HUDEP-2 (cell line): Measurements from ENCODE around the gene MSRB1.

ENCODE experiments used
- DNase-seq, 76 experiments: peaks; one replicate each; lab custom pipeline; 2025; ENCODE audit not compliant: unreplicated experiment in 76 of 76; lab: John Stamatoyannopoulos, UW

Gene MSRB1

DNA sequence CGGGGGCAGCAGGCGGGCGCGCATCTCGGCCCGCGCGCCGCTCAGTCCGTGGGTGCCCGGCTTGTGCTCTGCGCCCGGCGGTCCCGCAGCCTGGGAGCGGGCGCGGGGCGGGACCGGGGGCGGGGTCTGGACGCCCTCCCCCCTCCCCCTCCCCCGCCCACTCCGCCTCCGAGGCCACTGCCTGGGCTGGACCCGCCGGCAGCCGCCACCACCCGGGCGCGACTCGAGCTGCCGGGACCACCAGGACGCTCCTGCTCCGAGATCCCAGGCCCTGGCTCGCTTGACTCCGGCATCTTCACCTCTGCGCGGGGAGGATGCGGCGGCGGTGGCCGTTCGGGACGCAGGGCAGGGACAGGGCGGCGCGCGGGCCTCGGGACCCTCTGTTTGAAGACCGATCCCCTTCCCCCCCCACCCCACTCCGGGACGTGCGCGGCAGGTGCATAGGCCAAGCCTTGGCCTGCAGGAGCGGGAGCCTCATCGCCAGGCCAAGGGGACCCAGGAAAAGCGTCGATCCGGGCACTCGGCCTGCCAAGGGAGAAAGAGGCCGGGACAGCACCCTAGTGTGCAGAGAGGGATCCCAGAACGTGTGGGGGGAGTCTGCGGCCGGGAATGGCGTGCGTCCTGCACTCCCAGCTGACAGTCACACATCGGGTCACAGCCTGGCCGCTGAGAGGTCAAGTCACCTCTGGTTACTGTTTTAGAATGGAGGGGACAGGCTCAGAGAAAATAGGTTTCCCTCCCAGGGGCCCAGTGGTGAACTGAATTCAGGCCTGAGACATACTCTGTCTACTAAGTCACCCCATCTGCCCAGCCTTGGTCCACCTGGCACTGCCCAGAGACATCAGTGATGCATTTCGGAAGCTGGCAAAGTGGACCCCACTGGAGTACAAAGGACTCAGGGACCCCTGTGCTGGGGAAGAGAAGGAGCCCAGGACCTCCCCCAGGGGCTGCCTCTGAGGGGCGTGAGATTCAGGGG is 24.4 kb downstream of the MSRB1 start, which contains the start of gene HS3ST6:
HS3ST6 (minus strand) TSS at position 65 of the 976 bp plus-strand sequence. CDS start 92 bp downstream, outside the sequence.
- DNase-seq, result no peak

DNA sequence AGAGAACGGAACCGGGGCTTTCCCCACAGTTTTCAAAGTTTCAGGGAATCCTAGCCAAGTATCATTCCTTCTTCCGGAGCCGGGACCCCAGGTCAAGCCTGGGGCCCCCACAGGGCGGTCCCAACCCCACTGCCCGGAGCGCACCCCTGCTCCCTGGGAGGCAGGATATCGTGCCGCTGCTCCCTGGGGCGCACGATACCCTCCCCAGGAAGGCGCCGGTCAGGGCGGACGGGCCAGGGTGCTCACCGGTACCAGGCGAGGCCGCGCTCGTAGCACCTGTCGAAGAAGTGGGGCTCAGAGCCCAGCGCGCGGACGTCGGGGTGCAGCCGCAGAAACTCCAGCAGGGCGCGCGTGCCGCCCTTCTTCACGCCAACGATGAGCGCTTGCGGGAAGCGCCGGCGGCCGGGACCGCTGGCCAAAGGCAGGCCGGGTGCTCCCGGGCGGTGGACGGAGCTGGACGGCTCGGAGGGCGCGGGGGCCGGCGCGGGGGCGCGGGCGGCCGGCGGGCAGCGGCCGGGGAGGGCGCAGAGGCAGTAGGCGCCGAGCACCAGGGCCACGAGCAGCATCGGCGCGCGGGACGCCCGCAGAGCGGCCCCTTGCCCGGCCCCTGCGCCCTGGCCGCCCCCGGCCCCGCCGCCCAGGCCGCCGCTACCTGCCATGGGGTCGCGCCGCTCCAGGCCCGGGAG is 25.2 kb downstream of the MSRB1 start:
- no peak for DNase-seq

DNA sequence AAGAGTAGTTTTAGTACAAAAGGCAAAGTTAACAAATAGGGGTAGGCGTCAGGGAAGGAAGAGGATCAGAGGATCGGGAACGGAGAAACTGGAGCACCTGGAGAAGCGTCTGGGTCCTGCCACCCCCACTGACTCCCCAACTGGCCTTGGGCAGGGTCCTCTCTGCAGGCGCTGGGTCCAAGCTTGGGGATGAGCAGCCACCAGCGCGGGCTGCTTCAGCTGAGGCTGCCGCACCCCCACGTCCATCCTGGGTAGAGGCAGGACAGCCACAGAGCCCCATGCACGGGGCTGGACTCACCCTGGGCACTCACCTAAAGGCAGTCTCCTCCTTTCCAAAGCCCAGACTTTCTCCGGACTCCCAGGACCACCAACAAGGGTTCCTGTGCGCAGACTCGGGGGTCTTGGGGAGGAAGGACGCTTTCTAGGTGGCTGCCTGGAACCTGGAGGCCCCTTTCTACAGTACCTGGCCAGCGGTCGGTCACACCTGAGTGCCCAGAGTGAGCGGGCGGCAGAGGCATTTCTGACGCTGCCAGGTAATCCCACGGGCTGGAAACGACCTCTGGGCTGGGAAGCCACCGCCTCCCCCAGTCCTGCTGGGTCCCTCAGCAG is 25.8 kb downstream of the MSRB1 start:
- no peak for DNase-seq

DNA sequence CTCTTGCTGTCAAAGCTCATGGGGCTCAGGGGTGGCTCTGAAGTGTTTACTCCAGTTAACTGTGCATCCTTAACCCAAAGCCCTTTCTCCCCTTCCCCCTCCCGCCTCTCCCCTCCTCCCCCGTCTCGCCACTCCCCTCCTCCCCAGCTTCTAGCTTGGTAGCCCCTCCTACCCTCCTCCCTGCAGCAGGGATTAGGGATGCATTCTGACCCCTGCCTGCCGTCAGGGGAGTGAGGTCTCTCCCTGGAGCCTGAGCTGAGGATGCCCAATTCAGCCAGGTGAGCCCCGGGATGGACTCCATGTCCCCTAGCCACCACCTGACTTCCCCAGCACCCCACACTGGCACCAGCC is 26.4 kb downstream of the MSRB1 start:
- DNase-seq, result no peak

DNA sequence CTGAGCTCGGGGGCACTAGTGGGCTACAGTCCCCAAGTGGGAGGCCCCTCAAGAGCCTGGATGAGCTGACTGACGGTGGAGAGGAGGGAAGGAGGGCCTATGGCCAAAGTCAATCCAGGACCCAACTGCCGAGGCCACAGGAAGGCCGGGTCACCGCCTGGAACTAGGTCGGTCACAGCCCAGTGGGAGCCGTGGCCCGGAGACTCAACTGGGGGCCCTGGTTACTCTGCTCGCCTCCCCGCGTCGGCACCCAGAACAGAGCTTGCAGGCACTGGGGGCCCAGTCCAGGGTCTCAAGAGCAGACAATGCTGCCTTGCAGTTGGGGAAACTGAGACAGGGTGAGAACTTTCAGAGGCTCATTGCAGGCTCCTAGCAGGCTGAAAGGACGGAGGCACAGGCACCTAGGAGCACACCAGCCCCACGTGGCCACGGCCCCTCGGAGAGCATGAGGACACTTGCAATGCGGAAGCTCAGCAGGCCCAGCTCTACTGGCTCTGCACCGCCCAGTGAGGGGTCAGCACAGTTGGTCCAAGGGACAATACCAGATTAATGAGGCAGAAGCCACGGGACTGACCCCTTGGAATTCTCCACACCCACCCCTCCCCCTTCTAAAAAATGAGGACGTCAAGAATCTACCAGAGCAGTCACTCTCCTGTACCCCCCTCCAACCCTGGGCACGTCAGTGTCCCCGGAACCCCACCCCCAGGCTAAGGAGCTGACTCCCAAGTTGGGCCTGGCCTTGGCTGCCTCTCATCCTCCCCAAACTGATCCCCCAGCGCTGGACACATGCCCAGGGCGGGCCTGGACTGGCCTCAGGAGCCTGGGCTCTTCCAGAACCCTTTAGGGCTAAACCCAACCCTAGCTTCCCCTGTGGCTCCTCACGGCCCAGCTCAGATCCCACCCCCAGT is 27.0 kb downstream of the MSRB1 start:
- no peak for DNase-seq

DNA sequence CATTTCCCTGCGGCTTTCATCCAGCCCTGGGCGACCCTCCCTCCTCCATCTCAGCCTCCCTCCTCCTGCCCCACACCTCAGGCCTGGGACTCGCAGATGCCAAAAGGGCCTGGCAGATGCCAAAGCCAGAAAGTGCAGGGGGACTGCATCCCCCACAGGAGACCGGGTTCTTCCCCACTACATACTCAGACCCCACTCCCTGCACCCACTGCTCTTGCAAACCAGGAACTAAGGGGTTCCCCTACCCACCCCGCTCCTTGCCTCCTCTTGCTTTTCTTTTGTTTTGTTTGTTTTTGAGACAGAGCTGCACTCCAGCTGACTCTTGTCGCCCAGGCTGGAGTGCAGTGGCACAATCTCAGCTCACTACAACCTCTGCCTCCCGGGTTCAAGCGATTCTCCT is 28.0 kb downstream of the MSRB1 start:
- no peak for DNase-seq

DNA sequence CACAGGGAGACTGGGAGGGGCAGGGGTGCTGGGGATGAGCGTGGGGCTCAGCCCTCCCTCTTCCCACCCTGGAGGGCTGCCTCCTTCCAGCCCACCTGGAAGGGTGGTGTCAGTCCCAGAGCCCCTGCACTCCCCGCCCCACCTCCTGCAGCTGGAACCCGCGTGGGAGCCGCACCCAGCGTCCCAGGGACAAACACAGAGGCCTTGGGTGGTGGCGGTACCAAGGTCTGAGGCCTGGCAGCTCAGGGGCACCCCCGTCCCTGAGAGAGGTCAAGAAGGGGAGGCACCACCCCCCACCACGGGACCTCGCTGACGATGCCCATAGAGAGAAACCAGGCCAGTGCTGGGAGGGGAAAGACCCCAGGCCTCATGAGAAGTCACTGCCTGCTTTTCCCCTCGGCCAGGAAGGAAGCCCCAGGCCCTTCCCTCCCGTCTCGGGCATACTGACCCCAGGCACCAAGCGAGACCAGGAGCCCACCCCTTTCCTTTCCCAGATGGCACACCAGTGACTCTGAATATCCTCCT is 28.9 kb downstream of the MSRB1 start:
- peak in 4 of 76 experiments; percentile 4 to 16 (median 10) for DNase-seq

DNA sequence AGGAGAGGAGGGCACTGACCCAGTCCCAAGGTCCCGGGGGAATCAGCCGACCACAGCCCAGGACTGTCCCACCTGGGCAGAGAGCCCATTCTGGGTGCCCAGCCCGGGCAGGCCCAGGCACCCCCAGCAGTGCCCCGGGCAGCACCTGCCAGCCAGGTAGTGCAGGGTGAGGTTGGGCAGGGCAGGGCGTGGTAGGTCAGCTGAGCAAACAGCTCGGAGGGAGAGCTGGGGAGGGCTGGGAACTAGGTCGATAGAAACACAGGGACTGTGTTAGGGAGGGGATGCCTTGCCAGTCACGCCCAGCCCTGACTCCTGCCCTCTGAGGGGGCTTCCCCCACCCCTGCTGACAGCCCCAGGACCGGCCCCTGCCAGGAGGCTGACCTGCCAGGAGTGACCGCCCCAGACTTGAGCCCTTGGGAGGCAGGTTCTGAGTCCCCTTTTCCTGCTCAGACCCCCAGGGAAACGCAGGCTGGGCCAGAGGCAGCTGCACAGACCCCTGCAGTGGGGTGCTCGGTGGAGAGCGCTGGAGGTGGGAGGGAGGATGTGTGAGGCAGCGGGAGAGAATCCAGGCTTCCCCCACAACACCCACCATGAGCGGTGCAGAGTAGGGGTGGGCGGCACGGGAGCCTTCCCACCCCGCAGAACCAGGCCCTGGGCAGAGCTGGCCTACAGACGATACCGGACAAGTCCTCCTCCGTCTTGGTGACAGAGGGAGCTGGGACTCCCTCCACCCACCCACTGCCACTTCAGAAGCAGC is 29.5 kb downstream of the MSRB1 start:
- DNase-seq, result no peak

DNA sequence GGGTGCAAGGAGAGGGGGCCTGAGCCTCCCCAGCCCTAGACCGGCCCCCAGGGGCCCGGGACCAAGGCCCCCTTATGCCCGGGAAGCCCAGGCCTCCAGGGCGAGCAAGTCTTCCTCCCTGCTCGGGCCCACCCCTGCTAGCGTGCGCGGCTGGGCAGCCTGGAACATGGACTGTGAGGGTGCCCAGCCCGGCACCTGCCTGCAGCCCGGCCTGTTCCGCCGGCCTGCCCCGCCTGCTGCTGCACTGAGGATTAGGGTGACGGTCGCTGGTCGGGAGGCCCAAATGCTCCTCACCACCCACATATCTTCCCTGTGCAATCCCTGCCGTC is 30.8 kb downstream of the MSRB1 start:
- DNase-seq, result no peak

DNA sequence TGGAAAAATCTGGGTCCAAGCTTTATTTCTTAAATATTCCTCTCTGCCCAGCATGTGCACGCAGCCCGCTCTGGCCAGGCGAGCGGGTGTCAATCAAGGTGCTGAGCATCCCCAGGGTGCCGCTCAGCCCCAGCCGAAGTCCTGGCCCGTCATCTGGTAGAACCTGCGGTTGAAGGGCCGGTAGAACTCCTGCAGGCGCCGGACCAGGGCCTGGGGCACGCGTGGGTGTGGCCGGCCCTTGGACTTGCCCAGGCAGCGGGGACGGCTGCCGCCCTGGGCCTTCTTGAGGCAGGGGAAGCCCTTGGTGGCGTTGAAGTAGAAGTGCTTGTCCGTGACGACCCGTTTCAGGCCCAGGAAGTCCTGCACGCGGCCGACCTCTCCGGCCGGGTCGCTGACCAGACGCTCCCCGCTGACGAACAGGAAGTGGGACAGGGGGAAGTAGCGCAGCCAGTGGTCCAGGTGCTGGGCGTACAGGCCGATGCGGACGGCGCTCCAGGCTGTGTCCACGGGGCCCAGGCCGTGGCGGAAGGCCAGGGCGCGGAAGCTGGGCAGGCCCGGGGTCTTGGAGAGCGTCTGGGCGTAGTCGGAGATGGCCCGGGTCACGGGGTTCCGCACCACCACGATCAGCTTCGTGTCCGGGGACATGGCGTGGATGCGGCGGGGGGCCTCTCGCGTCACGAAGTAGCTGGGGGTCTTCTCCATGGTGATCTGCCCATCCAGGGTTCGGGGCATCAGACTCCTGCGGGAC is 31.4 kb downstream of the MSRB1 start:
- DNase-seq, result no peak

DNA sequence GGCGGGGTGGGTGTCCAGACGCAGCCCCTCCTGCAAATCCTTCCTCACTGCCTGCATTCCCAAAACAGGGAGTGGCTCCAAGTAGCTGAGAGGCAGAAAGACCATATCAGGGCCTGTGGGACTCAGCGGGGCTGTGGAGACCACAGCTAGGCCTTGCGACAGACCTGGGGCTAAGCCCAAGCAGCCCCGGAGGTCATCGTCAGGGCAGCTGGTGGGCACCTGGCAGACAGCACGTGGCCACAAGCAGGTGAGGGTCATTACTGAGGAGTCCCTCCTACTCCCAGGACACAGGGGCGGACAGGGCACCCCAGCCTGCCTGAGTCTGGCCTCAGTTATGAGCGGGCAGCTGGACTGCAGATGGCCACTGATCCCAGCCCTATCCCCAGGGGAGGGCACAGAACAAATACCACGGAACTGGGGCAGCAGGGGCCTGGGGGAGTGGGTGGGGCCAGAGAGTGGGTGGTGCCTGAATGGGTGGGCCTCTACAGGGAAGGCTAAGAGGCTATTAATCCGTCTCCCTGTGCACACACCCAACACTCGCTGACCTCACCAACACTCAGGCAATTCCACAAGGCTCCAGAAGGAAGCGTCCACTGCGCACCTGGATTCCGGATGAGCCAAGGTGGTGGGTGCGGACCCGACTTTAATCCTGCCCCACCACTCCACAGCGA is 33.3 kb downstream of the MSRB1 start:
- no peak for DNase-seq

DNA sequence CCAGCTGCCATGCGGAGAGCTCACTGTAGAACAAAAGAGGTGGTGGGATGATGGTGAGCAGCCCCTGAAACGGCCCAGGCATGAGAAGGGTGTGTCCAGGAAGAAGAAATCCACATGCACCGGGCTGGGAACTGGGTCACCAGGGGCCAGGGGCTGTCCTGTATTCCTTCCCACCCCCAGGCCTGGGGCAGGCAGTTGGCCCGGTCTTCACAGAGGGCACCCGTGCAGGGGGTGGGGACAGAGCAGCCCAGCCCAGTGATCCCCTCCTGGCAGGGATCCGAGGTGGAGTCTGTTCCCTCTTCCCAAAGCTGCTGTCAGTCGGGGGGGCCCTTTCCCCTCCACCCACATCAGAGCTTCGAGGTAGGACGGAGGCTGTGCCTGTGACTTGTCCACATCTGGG is 34.0 kb downstream of the MSRB1 start:
- no peak for DNase-seq

DNA sequence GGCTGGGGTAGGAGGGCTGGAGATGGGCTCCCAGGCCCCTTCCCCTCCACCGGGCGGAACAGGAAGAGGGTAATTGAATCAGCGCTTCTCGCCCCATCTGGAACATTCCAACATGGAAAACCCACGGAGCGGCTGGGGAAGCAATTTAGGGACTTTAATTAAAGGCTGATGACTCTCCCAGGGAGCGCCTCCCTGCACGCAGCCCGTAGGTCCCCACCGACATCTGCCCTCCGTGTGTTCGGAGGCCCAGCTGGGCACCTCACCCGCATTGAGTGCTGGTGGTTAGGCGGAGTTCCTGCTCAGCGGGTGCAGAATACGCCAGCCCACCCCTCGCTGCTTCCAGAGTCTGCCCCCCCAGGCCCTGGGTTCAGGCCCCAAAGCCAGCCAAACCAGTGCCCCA is 34.8 kb downstream of the MSRB1 start:
- DNase-seq, result no peak

DNA sequence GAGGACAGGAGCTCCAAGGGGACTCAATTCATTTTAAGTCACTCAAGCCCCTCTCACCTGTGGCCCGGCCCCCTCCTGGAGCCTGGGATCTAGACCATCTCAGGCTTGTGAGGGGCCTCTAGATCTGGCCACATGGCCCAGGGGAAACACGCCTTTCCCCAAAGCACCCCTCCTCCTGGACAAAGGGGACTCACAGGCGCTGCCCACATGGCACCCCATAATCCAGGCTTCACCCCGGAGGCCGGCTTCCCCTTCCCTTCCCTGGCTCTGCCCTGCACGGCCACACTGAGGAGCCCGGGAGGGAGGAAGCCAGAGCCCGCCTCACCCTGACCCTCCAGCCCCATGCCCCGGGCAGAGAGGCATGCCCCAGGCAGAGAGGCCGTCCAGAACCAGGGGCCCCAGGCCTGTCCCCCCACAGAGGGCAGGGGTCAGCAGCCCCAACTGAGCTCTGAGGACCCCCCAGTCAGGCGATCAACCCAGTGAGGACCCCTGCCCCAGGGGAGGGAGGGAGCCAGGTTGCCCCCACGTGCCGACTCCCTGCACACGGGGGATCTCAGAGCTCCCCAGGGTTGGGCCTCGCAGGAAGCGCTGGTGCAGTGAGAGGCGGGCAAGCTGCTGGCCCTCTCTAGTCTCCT is 35.7 kb downstream of the MSRB1 start:
- DNase-seq, result no peak

DNA sequence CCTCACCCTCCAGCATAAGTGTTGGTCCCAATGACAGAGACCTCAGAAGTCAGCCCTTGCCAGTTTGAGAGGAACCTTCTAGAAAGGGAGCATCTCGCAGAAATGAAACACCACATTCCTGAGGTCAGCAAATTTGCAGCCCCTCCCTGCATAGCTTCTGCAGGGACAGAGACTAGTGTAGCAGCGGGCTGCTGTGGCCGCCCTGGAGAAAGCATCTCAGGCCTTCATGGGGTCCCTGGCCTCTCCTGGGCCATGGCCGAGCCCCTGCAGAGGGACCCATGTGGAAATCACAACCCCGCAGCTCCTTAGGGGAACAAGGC is 36.2 kb downstream of the MSRB1 start:
- DNase-seq, result no peak

DNA sequence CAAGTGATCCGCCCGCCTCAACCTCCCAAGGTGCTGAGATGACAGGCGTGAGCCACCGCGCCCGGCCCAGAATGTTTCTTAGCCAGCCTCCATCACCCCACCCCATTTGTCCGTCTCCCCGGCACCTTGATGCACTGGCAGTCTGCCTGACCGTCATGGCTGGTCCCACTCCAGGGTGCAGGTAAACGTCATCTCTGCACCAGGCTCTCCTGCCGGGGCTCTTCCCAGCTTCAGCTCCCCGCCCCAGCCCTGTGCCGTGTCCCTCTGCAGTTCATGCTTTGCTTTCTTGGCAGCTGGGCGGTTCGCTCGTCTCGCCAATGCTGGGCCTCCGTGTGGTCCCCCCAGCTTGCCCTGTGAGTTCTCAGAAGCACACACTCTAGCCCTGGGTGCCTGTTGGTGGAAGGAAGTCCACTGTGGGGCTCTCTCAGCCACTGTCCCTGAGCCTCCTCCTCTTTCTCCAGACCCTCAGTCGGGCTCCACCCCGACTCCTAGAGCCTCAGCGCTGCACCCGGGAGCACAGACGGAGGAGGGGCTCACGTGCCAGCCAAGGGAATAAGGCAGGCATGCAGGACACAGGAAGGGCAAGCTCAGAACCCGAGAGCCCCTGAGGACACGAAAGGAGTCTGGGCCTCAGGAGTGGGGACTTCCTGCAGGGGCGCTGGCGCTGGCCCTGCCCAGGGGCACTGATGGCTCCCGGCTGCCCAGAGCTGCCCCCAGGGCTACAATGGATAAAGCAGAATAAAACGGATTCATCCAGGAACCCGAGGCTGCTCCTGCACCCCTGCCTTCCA is 36.7 kb downstream of the MSRB1 start:
- DNase-seq, result no peak
